Measurements from ENCODE around the gene NR1H4. TPM values are rescaled to one million over a fixed set of nuclear protein-coding genes. Genes with fewer than 3 reads are reported as not detected.

The NR1H4 gene
- total and polyA plus RNA-seq, 2 of the 13 experiments (the other 11 are each of a cell fraction or from before 2014, with no cell fraction given), result 27.3 to 114 TPM

DNA sequence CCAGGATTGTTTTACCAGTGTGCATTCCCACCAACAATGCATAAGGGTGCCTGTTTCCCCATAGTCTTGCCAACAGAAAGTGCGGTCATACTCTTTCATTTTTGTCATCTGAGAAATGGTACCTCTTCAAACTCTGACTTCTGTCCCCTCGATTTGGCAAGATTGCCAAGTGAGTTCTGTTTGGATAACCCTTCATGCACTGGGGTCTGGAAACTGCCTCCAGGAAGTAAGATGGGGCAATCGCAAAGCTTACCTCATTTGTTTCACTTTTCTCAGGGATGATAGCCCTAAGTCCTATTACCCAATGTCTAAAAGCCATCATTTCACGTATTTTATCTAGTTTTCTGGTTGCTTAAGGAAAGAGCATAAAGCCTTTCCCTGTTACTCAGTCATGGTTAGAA, 28.6 kb upstream of the NR1H4 start (continued):
- TF ChIP-seq KLF13 (CRISPR knock-in tag; IDR thresholded peaks at IDR 0.05) (no peak), ZNF674 (CRISPR knock-in tag; IDR thresholded peaks at IDR 0.05; ENCODE audit: low read depth) (no peak), ZFP90 (CRISPR knock-in tag; IDR thresholded peaks at IDR 0.05; ENCODE audit: borderline replicate concordance) (no peak), ZNF20 (CRISPR knock-in tag; IDR thresholded peaks at IDR 0.05) (no peak), NR1H2 (CRISPR knock-in tag; IDR thresholded peaks at IDR 0.05; ENCODE audit: borderline replicate concordance, low read depth) (no peak), ZNF773 (CRISPR knock-in tag; IDR thresholded peaks at IDR 0.05; ENCODE audit: borderline replicate concordance) (no peak), ZMYM4 (CRISPR knock-in tag; IDR thresholded peaks at IDR 0.05) (peak; percentile 57; the same call in 1 of the 2 replicates), KMT2B (CRISPR knock-in tag; IDR thresholded peaks at IDR 0.05) (peak; percentile 29; the same call in 1 of the 2 replicates), GPN1 (CRISPR knock-in tag; IDR thresholded peaks at IDR 0.05; ENCODE audit: borderline replicate concordance) (no peak), POLR2AphosphoS2 (IDR thresholded peaks at IDR 0.05; ENCODE audit: low read depth, low read length) (no peak), PHF8 (CRISPR knock-in tag; IDR thresholded peaks at IDR 0.05) (no peak), ZNF772 (CRISPR knock-in tag; IDR thresholded peaks at IDR 0.05) (no peak), CAMTA2 (CRISPR knock-in tag; IDR thresholded peaks at IDR 0.05; ENCODE audit: borderline replicate concordance) (no peak), ZNF337 (CRISPR knock-in tag; IDR thresholded peaks at IDR 0.05; ENCODE audit: borderline replicate concordance, low read depth) (no peak), SRF (IDR thresholded peaks at IDR 0.05; ENCODE audit: low read depth, low read length) (no peak), HNF4G (IDR thresholded peaks at IDR 0.05; ENCODE audit: borderline replicate concordance, low read depth, low read length) (0 out of 2 replicates have a peak, but pooled peaks have one; percentile 28), HNF4G (CRISPR knock-in tag; IDR thresholded peaks at IDR 0.05; ENCODE audit: borderline replicate concordance, low read depth) (no peak), RARA (CRISPR knock-in tag; IDR thresholded peaks at IDR 0.05) (peak; percentile 68)
- TF ChIP-seq, protein P1, sequence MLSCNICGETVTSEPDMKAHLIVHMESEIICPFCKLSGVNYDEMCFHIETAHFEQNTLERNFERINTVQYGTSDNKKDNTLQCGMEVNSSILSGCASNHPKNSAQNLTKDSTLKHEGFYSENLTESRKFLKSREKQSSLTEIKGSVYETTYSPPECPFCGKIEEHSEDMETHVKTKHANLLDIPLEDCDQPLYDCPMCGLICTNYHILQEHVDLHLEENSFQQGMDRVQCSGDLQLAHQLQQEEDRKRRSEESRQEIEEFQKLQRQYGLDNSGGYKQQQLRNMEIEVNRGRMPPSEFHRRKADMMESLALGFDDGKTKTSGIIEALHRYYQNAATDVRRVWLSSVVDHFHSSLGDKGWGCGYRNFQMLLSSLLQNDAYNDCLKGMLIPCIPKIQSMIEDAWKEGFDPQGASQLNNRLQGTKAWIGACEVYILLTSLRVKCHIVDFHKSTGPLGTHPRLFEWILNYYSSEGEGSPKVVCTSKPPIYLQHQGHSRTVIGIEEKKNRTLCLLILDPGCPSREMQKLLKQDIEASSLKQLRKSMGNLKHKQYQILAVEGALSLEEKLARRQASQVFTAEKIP (CRISPR knock-in tag; IDR thresholded peaks at IDR 0.05; ENCODE audit: borderline replicate concordance), result no peak
- TF ChIP-seq, protein P2, sequence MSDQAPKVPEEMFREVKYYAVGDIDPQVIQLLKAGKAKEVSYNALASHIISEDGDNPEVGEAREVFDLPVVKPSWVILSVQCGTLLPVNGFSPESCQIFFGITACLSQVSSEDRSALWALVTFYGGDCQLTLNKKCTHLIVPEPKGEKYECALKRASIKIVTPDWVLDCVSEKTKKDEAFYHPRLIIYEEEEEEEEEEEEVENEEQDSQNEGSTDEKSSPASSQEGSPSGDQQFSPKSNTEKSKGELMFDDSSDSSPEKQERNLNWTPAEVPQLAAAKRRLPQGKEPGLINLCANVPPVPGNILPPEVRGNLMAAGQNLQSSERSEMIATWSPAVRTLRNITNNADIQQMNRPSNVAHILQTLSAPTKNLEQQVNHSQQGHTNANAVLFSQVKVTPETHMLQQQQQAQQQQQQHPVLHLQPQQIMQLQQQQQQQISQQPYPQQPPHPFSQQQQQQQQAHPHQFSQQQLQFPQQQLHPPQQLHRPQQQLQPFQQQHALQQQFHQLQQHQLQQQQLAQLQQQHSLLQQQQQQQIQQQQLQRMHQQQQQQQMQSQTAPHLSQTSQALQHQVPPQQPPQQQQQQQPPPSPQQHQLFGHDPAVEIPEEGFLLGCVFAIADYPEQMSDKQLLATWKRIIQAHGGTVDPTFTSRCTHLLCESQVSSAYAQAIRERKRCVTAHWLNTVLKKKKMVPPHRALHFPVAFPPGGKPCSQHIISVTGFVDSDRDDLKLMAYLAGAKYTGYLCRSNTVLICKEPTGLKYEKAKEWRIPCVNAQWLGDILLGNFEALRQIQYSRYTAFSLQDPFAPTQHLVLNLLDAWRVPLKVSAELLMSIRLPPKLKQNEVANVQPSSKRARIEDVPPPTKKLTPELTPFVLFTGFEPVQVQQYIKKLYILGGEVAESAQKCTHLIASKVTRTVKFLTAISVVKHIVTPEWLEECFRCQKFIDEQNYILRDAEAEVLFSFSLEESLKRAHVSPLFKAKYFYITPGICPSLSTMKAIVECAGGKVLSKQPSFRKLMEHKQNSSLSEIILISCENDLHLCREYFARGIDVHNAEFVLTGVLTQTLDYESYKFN (CRISPR knock-in tag; conservative IDR thresholded peaks at IDR 0.05), result peak; percentile 46
- TF ChIP-seq, protein P3, sequence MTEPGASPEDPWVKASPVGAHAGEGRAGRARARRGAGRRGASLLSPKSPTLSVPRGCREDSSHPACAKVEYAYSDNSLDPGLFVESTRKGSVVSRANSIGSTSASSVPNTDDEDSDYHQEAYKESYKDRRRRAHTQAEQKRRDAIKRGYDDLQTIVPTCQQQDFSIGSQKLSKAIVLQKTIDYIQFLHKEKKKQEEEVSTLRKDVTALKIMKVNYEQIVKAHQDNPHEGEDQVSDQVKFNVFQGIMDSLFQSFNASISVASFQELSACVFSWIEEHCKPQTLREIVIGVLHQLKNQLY (CRISPR knock-in tag; IDR thresholded peaks at IDR 0.05), result 0 out of 2 replicates have a peak, but pooled peaks have one; percentile 15
- TF ChIP-seq, protein P4, sequence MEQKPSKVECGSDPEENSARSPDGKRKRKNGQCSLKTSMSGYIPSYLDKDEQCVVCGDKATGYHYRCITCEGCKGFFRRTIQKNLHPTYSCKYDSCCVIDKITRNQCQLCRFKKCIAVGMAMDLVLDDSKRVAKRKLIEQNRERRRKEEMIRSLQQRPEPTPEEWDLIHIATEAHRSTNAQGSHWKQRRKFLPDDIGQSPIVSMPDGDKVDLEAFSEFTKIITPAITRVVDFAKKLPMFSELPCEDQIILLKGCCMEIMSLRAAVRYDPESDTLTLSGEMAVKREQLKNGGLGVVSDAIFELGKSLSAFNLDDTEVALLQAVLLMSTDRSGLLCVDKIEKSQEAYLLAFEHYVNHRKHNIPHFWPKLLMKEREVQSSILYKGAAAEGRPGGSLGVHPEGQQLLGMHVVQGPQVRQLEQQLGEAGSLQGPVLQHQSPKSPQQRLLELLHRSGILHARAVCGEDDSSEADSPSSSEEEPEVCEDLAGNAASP (CRISPR knock-in tag; IDR thresholded peaks at IDR 0.05; ENCODE audit: borderline replicate concordance), result peak; percentile 58; the same call in 1 of the 2 replicates
- TF ChIP-seq, protein P5, sequence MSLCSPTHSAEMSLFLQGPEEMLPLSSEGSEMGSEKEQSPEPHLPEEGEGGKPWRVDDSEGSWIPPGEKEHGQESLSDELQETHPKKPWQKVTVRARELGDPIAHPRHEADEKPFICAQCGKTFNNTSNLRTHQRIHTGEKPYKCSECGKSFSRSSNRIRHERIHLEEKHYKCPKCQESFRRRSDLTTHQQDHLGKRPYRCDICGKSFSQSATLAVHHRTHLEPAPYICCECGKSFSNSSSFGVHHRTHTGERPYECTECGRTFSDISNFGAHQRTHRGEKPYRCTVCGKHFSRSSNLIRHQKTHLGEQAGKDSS (CRISPR knock-in tag; IDR thresholded peaks at IDR 0.05; ENCODE audit: borderline replicate concordance, low read depth), result no peak
